HG02759 (cell line): ENCODE measurements around the gene ITPR2.
A peak's percentile ranks its signal among the peaks of the same experiment; 100 is the strongest.
"Not testable (repeated sequence)": the region's sequence is repeated elsewhere in the genome, so short reads cannot be mapped to it uniquely, and the experiment has no call there.

ENCODE experiments used
- ATAC-seq: cut with Tn5 transposase; IDR thresholded peaks from one replicate; pipeline ENCODE4 v1.9.1; 2021; ENCODE audit warnings: mild to moderate bottlenecking, moderate library complexity; ENCODE audit not compliant: unreplicated experiment

The ITPR2 gene

DNA sequence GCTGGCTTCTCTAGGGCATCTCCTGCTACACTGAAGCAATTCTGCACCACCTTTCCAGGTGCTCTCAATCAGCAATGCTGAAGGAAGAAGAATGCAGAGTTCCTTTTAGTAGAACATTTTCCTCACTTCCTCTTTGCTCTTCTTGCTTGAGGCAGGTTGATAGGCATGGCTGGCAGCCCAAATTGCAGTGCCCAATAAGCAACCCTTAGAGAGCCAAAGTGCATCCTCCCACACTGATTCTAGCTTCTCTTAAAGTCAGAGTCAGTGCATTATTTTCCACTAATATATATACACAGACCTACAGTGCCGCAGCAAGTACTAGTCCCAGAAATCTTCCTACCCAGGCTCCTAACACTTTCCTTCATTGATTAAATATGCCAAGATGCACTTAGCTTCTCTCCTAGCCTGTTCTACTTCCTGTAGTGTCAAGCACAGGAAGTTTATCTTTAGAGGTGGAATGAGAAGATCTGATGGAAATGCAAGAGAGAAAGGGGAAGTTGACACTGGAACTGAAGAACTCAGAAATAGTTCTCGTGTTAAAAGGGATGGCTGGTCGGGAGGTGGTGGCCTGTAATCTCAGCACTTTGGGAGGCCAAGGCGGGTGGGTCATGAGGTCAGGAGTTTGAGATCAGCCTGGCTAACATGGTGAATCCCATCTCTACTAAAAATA lies 504.9 kb downstream of the ITPR2 start:
- peak; percentile 63 for ATAC-seq

DNA sequence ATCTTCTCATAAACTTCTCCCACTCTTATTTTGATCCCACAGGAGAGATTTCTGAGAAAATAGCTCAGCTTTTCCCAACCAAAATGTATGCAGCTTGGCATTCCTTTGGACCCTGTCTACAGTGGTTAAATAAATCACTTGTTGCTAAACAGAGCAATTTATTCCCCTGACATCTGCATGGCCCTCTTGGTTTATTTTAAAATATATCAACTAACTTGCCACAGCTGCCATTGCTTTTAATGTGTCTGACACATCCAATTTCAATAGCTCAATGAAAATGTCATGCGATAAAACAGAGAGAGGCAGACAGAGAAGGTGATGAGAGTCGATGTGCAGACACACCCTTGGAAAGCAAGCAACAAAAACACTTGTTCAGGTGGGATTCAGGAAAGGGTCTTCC lies 509.3 kb downstream of the ITPR2 start:
- no peak for ATAC-seq

DNA sequence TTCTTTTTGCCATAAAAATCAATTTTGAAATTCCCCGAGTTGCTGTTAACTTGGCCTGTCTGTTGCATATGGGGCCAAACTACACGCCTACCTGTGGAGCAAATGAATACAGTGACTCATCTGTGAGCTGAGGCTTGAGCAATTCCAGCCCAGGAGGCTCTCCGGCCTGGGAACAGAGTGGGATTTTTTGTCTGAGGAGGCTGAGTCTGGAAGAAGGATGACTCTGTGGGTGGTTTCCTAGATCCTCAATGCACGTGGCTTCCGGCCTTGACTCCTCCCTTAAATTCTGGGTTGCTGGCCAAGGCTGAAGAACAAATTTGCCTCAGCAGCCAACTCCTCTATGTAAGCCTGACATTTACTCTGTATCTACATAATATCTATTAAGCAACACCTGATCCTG lies 513.5 kb downstream of the ITPR2 start:
- no peak for ATAC-seq

DNA sequence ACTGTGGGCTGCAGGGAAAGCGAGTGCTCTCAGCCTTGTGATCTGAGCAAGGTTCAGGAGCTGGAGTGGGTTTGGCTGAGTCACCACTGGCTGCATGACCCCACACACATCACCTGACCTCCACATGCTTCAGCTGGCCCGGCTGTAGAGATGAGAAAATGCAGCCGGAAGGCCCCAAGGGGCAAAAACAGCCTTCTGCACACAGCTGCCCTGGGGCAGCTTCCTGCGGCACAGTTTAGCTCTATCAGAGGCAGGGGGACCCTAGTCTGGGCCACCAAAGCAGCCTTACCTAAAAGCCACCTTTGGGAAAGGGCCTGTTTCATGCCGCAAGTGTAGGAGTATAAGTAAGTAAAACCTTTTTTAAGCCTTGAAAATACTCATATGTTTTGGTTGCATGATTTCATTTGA lies 514.3 kb downstream of the ITPR2 start:
- ATAC-seq, result peak; percentile 96

DNA sequence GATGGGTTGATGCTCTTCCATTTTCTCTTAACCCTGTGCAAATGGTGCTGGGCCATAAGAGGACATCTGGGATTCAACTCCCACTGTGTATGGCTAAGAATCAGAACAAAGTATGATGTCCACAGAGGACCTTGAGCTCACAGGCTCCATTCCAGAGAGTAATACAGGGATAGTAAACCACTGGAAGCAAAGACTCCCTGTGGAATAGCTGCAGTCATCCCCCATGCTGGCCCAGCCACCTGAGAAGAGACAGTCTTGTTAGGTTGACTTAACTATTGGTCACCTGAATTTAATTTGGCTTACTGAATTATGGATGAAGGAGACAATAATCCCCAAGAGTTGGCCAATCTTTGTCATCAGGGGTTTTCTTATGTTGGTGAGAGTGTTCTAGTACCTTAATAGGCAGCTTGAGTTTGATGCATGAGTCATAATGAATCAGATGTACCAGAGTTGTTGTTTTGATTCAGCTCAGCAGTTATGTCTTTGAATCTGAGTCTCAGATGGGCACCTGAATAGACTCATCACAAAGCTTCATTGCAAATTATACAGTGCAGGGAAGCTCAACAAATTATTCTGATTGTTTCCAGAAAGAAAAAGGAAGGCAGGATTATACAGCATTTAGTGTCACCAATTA lies 514.9 kb downstream of the ITPR2 start:
- ATAC-seq, result peak; percentile 62

DNA sequence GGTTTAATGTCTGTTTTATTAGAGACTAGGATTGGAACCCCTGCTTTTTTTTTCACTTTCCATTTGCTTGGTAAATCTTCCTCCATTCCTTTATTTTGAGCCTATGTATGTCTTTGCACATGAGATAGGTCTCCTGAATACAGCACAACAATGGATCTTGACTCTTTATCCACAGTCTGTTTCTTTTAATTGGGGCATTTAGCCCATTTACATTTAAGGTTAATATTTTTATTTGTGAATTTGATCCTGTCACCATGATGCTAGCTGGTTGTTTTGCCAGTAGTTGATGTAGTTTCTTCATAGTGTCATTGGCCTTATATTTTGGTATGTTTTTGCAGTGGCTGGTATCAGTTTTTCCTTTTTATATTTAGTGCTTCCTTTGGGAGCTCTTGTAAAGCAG lies 518.9 kb downstream of the ITPR2 start:
- ATAC-seq, result not testable (repeated sequence)

DNA sequence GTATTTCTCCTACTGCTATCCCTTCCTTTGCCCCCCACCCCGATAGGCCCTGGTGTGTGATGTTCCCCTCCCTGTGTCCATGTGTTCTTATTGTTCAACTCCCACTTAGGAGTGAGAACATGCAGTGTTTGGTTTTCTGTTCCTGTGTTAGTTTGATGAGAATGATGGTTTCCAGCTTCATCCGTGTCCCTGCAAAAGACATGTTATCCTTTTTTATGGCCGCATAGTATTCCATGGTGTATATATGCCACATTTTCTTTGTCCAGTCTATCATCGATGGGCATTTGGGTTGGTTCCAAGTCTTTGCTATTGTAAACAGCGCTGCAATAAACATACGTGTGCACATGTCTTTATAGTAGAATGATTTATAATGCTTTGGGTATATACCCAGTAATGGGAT lies 522.5 kb downstream of the ITPR2 start:
- ATAC-seq, result not testable (repeated sequence)

DNA sequence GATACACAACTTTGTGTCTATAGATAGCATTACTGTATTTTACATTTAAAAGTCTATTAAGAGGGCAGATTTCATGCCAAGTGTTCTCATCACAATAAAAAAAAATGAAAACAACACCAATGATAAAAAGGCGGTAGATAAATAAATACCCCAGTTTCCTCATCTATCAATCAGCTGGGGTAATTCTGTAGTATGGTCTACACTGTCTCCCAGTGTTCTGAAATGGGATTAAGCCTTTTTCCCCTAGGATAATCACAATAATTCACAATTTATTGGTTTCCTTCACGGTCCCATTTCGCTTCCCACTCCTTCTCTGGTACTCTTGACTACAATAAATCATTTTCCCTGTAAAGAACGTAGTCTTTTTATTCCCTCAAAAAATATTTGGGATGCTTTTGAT lies 523.4 kb downstream of the ITPR2 start:
- no peak for ATAC-seq

DNA sequence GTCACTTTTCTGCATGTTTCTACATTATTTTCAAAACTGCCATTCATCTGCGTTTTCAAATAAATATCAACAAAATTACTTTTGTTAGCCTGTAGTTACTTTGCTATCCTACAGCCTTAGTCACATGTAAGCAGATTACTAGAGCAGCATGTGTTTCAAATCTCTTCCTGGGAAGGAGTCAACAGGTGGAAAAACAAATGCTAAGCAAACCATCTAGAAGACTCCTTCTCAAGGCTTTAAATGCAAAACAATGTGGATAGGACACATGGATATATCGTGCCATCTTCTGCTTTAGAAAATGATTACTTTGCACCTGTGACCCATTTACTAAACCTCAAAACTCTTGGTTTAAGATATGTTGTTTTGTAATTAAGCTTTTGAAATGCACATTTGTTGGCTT lies 528.7 kb downstream of the ITPR2 start:
- ATAC-seq, result no peak

DNA sequence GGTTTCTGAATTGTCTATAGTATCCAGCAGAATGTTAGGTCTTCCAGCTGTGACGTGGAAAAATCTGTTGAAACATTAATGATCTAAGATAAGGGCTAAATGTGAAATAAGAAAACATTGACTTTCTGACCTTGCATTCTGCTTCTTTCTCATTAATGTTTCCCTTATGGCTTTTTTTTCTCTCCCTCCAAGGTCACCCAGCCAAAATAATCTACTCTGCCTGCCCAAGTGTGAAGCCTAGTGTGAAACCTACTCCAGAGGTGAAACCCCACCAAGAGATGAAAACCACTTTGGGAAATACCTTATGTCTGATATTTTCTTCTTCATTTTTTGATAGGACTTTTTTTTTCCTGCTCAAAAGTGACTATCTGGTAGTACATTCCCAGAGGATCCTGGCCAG lies 529.6 kb downstream of the ITPR2 start:
- no peak for ATAC-seq

DNA sequence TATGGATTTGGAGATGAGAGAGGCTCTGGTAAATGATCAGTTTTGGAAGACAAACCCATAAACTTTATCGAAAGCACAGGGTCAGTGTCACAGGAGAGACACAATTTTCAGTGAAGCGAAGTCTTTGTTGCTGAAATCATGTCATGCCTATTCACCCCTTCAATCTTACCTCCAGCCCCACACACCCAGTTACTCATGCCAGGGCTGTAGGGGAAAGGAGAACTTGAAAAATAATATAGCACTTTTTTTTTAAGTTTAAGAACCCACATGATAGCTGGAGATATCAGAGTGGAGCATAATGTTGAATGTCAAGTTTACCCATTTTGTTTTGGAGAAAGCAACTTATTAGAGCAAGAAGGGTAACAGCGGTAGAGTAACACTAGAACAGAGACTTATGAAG lies 530.2 kb downstream of the ITPR2 start:
- ATAC-seq, result no peak

DNA sequence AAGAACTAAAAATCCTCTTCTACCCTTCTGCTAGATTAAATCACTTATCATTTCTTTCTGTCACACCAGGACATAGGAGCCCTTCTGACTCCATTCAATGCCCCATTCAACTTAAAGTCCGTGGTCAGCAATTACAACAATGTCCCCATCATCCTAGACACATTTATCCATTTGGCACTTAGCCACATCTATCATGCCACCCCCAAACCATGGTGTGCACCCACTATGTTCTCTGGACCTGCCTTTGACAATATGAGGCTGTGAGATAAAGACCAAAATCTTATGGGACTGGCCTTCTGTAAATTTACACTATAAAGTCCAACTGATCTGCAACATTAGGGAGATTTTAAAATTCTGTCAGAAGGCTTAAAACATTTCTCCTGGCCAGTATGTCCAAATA lies 533.2 kb downstream of the ITPR2 start:
- ATAC-seq, result no peak

DNA sequence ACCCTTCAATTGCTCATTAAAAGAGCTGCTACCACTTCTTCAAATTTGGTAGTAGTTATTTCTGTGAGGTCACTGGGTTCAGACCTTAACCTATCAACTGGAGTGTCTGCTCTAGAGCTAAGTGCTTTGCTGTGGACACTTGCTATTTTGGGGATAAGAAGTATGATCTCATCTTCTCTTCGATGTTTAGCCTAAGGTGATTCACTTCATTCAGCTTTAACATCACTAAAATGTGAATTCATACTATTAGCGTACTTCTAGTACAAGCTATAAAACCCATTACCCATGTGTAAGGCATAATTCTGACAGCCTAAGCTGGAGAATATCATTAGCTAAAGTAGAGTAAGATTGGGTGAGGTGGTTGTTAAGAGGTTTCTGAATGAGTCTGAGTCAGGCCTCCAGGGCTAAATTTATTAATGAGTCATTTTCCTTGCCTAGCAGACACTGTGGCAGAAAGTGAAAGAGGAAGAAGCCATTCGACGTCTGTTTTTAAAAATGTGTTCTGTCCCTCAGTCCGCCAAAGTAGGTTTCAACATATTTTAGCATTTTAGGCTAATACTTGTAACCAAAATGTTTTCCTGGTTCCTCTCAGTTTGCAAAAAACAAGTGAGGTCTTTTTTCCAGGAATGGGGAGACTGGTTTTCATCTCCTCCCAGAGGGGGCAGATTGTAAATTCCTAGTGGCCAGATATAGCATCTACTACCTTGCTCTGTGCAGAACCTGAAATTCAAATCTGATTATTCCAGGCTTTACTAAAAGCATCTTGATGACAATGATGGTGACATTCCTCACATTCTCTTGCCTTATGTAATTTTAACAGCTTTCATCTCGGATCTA lies 534.0 kb downstream of the ITPR2 start:
- ATAC-seq, result peak; percentile 98

DNA sequence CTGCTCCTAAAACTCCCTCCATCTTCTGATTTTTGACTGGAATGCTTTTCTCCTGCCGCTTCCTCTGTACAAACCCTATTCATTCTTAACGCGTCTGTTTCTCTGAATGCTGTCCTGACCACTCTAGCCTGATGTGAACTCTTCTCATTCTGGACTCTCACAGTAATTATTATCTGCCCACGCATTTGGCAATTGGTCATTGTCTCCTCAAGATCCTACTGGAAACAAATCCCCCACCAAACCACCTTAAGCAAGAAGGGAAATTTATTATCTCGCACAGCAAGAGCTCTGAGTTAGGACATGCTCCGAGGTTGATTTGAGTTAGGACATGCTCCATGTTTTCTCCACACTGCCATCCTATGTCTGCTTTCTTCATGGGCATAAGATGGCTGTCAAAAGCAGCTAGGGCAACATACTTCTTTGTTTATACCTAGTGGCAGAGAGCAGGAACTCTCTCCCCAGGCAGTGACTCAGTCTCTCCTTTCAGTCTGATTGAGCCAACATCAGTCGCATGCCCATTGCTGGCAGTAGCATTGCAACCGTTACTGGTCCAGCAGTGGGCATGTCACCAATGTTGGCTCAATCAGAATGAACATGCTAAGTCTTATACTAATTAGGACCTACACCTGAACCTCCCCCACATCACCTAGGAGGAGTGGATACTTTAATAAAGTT lies 535.5 kb downstream of the ITPR2 start:
- no peak for ATAC-seq

DNA sequence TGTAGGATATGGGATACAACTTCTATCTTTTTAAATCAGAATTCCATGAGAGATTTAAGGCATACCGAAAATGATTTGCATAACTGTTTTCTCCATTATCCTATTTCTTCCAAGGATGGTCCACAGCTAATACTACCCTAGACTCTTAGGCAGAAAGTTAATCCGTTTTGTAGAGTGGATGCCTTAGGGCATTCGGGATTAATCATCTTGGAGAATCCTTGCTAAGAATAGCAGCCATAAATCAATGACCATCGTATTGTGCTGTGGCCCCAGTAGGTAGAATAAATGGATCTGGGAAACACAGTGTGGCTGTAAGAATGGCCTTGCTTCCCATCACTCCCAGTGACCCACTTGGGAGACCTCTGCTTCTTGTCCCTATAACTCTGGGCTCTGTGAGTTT lies 538.0 kb downstream of the ITPR2 start:
- no peak for ATAC-seq

DNA sequence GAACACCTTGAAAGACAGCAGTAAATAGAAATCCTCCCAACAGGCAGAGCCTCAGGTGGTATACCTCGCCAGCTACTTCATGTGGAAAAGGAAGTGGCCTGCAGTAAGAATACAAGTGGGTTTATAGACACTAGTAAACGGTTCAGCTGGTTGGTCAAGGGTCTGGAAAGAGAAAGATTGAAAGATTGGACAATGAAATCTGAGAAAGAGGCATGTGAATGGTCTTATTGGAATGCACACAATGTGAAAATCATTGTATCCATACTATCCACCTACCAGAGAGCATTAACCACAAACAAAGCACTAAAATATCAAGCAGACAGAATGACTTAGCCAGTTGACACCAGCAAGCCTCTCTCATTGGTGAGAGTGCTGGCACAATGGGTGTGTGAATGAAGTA lies 539.4 kb downstream of the ITPR2 start:
- ATAC-seq, result no peak

DNA sequence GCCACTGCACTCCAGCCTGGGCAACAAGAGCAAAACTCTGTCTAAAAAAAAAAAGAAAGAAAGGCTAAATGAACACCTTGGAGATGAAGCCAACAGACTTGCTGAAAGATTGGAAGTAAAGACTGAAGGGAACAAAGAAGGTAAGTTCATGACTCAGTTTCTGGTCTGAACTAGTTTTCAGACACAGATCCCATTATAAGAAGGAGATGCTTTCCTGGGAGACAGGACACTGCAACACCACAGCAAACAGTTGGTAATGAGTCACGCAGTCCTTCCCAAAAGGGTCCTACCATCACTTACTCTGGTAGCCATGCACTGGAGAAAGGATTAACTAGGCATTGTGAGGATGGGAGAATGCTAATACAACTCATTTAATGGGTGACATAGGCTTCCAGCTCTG lies 540.4 kb downstream of the ITPR2 start:
- ATAC-seq, result no peak

DNA sequence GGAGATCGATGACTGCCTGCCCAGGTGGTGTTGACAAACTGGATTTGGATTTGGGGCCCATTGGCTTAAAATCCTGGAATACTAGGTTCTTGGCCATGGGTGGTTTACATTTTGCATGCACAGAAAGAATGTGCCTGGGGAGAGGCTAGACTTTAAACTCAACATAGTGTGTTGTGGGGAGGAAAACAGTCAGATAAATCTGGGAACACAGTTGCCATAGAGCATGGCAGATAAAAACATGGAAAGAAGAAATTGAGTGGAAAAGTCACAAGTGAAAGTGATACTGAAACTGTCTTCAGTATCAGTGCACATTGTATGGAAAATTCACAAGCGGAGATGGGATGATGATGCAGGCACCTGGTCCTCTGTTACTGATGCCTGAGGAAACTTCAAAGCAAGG lies 542.4 kb downstream of the ITPR2 start:
- ATAC-seq, result no peak

DNA sequence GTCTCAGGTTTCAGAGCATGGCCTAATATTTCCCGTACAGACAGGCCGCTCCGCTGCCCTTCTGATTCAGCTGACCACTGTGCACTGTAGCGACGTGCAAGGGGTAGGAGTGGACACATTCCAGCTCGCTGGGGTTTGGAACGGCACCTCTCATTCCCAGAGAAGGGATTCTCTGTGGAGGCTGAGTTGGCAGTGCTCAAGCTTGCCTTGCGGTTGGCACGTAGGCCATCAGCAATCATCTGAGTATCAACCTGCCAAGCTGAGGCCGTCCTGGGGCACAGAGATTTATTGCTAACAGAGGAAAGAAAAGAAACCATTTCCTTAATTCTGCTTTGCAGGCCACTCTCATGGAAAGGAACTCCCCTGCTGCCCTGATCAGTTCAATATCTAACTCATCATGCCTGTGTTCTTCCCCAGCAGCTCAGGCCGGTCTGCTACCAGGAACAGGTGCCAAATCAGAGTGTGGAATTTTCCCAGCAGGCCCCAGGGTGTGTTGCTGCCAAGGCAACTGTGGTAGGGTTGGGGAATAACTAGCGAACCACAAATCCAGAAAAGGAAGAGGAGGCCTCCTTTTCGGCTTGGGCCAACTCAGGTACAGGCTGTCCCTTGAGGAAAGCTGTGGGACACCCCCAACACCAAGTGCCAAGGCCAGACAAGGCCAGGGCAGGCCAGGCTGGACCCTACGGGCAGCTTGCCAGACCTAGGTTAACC lies 545.2 kb downstream of the ITPR2 start:
- ATAC-seq, result no peak
